Karpas-422 (cell line): Measurements from ENCODE around the gene PERCC1. TPM values are rescaled to one million over a fixed set of nuclear protein-coding genes. Genes with fewer than 3 reads are reported as not detected.

Experiments used
- DNase-seq: peaks from one replicate; pipeline ENCODE4 v3.0.0-alpha.2; 2015
- H2AFZ ChIP-seq: fragments of 200-600 bp; sonication (generic); 2 replicates; pipeline ENCODE4 v1.6.1; 2014; ENCODE audit warnings: antibody characterized with exemption, low read length, mixed read lengths
- H3K27ac ChIP-seq: fragments of 200-600 bp; sonication (generic); 2 replicates; pipeline ENCODE4 v1.5.1; 2014; ENCODE audit warnings: mild to moderate bottlenecking, low read length, moderate library complexity
- H3K27me3 ChIP-seq: fragments of 200-600 bp; sonication (generic); 2 replicates; pipeline ENCODE4 v1.6.1; 2014; ENCODE audit warnings: low read length, mixed read lengths
- H3K36me3 ChIP-seq: fragments of 200-600 bp; sonication (generic); 2 replicates; pipeline ENCODE4 v1.6.1; 2014; ENCODE audit warnings: low read length, mixed read lengths; ENCODE audit not compliant: insufficient read depth
- H3K4me1 ChIP-seq: fragments of 200-600 bp; sonication (generic); 2 replicates; pipeline ENCODE4 v1.6.1; 2014; ENCODE audit warnings: mild to moderate bottlenecking, low read length, mixed read lengths
- H3K4me2 ChIP-seq: fragments of 200-600 bp; sonication (generic); 2 replicates; pipeline ENCODE4 v1.6.1; 2014; ENCODE audit warnings: low read length, low read depth, mild to moderate bottlenecking; ENCODE audit not compliant: poor library complexity, severe bottlenecking
- H3K4me3 ChIP-seq: fragments of 200-600 bp; sonication (generic); 2 replicates; pipeline ENCODE4 v1.5.1; 2014; ENCODE audit warnings: mild to moderate bottlenecking, antibody characterized with exemption, low read length, mixed read lengths
- H3K79me2 ChIP-seq: fragments of 200-600 bp; sonication (generic); 2 replicates; pipeline ENCODE4 v1.6.1; 2014; ENCODE audit warnings: mild to moderate bottlenecking, low read length, mixed read lengths
- H3K9ac ChIP-seq: fragments of 200-600 bp; sonication (generic); 2 replicates; pipeline ENCODE4 v1.6.0; 2014; ENCODE audit warnings: low read length
- H3K9me2 ChIP-seq: fragments of 200-600 bp; sonication (generic), shearing (Covaris generic); replicated peaks from 2 replicates; pipeline ENCODE4 v1.6.0; 2014; ENCODE audit warnings: mild to moderate bottlenecking, low read length, moderate library complexity; ENCODE audit not compliant: insufficient read depth
- H3K9me3 ChIP-seq: fragments of 300-700, 200-600 bp; sonication (generic); 2 replicates; pipeline ENCODE4 v1.6.1; 2014; ENCODE audit warnings: low read length, mixed read lengths
- H4K20me1 ChIP-seq: fragments of 200-600 bp; sonication (generic); 2 replicates; pipeline ENCODE4 v1.6.1; 2014; ENCODE audit warnings: mild to moderate bottlenecking, antibody characterized with exemption, low read length, low read depth; ENCODE audit not compliant: insufficient read depth
- total RNA-seq: library from RNA; depleted of rRNA; stranded (reverse); fragments of >200 nt; shearing (Covaris generic); gene quantifications from 2 replicates; pipeline ENCODE4 v1.2.3, GENCODE V29; 2014; ENCODE audit warnings: low replicate concordance

The PERCC1 gene
- total RNA-seq, 1 experiment from 2014 or later = not detected

DNA sequence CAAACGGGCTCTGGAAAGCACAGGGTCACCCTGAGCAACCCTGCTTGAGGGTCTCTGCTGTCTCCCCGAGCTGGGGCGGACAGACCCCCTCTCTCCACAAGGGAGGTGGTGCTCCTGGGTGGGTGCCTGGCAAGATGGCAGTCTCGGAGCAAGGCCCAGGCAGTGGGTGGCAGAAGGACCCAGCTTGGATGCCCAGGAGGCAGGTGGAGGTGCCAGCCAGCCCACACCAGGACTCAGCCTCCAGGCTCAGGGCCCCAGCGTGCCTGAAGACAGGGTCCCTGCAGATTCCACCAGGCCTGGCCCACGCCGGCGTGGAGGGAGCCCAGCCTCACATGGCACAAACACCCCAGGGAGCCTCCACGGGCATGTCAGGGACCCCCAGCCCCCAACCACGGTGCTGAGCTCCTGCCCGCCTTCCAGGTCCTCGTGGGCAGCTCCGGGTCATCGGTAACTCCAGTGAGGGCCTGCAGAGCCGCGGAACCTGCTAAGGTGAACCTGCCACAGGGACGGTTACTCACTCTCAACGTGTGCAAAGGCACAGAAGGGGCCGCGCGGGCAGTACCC, 37.2 kb upstream of the PERCC1 start:
- Histone ChIP-seq H3K27me3 (no peaks in the 10 kb centered on the region), H3K9me3 (no peaks in the 10 kb centered on the region), H3K36me3 (no peaks in the 10 kb centered on the region), H3K9me2 (no peaks in the 10 kb centered on the region), H4K20me1 (no peaks in the 10 kb centered on the region), H3K79me2 (no peaks in the 10 kb centered on the region), H2AFZ (no peak overlapping the region), H3K4me2 (no peak overlapping the region), H3K9ac (no peak overlapping the region), H3K4me3 (no peak overlapping the region), H3K27ac (no peak overlapping the region), H3K4me1 (no peaks in the 10 kb centered on the region)
- no peak for DNase-seq

- H3K4me3 ChIP-seq = no peak overlapping the region
- H3K9me2 ChIP-seq = no peaks in the 10 kb centered on the region
- H3K9ac ChIP-seq = no peak overlapping the region
- no peak overlapping the region for H3K4me2 ChIP-seq
- H3K36me3 ChIP-seq = no peaks in the 10 kb centered on the region
- no peak overlapping the region for H2AFZ ChIP-seq
- H3K9me3 ChIP-seq = no peaks in the 10 kb centered on the region
- H3K79me2 ChIP-seq = no peaks in the 10 kb centered on the region
- H3K4me1 ChIP-seq = no peaks in the 10 kb centered on the region
- no peak overlapping the region for H3K27ac ChIP-seq
- no peaks in the 10 kb centered on the region for H4K20me1 ChIP-seq
- no peak for DNase-seq
- no peaks in the 10 kb centered on the region for H3K27me3 ChIP-seq
These were observed 36.4 kb upstream of the PERCC1 start for GRCh38 chr16:1394367-1394951.

GRCh38 chr16:1395444-1396031, 35.3 kb upstream of the PERCC1 start:
- H3K9me3 ChIP-seq = no peaks in the 10 kb centered on the region
- H2AFZ ChIP-seq = no peak overlapping the region
- H3K27ac ChIP-seq = no peak overlapping the region
- no peak overlapping the region for H3K4me3 ChIP-seq
- no peaks in the 10 kb centered on the region for H3K36me3 ChIP-seq
- no peaks in the 10 kb centered on the region for H3K27me3 ChIP-seq
- H3K4me2 ChIP-seq = no peak overlapping the region
- no peaks in the 10 kb centered on the region for H3K4me1 ChIP-seq
- H3K9me2 ChIP-seq = no peaks in the 10 kb centered on the region
- H4K20me1 ChIP-seq = no peaks in the 10 kb centered on the region
- no peak for DNase-seq
- H3K9ac ChIP-seq = no peak overlapping the region
- no peaks in the 10 kb centered on the region for H3K79me2 ChIP-seq

- no peak overlapping the region for H3K27ac ChIP-seq
- no peaks in the 10 kb centered on the region for H3K79me2 ChIP-seq
- H3K9me3 ChIP-seq = no peaks in the 10 kb centered on the region
- no peak overlapping the region for H2AFZ ChIP-seq
- no peak for DNase-seq
- no peaks in the 10 kb centered on the region for H3K4me1 ChIP-seq
- H3K36me3 ChIP-seq = no peaks in the 10 kb centered on the region
- H4K20me1 ChIP-seq = no peaks in the 10 kb centered on the region
- no peak overlapping the region for H3K4me2 ChIP-seq
- H3K9me2 ChIP-seq = no peaks in the 10 kb centered on the region
- H3K9ac ChIP-seq = no peak overlapping the region
- H3K4me3 ChIP-seq = no peak overlapping the region
- H3K27me3 ChIP-seq = no peaks in the 10 kb centered on the region
These were observed 33.1 kb upstream of the PERCC1 start for GRCh38 chr16:1397779-1398178.

- Histone ChIP-seq H3K27me3 (no peaks in the 10 kb centered on the region), H3K4me1 (no peaks in the 10 kb centered on the region), H4K20me1 (no peaks in the 10 kb centered on the region), H3K9me3 (no peaks in the 10 kb centered on the region), H3K27ac (no peak overlapping the region), H3K9me2 (no peaks in the 10 kb centered on the region), H3K4me2 (no peak overlapping the region), H3K36me3 (no peaks in the 10 kb centered on the region), H3K9ac (no peak overlapping the region), H2AFZ (no peak overlapping the region), H3K4me3 (no peak overlapping the region), H3K79me2 (no peaks in the 10 kb centered on the region)
- no peak for DNase-seq
These were observed 32.5 kb upstream of the PERCC1 start for GRCh38 chr16:1398351-1398750.

DNA sequence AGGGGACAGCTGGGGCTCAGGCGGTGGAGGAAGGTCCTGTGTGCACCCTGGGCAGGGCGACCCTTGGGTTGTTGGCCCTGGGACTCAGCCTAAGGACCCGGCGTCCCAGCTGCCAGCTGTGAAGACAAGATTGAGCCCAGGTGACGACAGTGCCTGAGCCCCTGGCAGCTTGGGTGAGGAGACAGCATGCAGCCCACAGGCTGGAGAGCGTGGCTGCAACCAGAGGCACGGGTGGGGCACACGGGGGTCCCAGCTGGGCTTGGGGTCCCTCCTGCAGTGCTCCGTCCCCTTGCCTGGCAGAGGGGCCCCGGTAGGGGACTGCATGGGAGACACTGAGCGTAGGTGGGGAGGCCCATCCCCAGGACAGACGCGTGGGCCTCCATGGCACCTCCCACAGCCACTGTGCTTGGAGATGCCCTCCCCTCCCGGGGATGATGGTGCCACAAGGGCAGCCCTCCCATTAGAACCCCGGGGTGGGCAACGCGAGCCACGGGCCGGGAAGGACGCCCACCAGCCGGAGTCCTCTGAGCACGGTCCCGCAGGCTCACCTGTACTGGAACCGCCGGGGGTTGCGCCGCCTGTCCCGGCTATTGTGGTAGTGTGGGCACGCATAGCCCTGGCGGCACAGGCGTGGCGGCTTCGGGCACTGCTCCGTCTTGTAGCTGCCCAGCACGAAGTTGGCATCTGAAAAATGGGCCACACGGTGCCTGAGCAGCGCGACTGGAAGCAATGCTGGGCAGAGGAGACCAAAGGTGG, 31.9 kb upstream of the PERCC1 start:
- Histone ChIP-seq H3K36me3 (no peaks in the 10 kb centered on the region), H4K20me1 (no peaks in the 10 kb centered on the region)

GRCh38 chr16:1401061-1401757, 29.7 kb upstream of the PERCC1 start:
- no peak for DNase-seq
- H3K9me2 ChIP-seq = no peaks in the 10 kb centered on the region

More for the DNA sequence above, 31.9 kb upstream of the PERCC1 start:
- Histone ChIP-seq H3K27ac (no peak overlapping the region), H3K9me3 (no peaks in the 10 kb centered on the region), H2AFZ (no peak overlapping the region), H3K4me3 (no peak overlapping the region), H3K27me3 (no peaks in the 10 kb centered on the region), H3K4me1 (no peaks in the 10 kb centered on the region), H3K79me2 (no peaks in the 10 kb centered on the region), H3K4me2 (no peak overlapping the region), H3K9me2 (no peaks in the 10 kb centered on the region), H3K9ac (no peak overlapping the region)
- DNase-seq = no peak

GRCh38 chr16:1401758-1402154, 29.1 kb upstream of the PERCC1 start:
- H3K9me3 ChIP-seq = no peaks in the 10 kb centered on the region
- no peaks in the 10 kb centered on the region for H3K4me1 ChIP-seq
- no peak overlapping the region for H3K4me3 ChIP-seq
- H3K9ac ChIP-seq = no peak overlapping the region
- H3K79me2 ChIP-seq = no peaks in the 10 kb centered on the region; the same call in 1 of the 2 replicates
- no peak for DNase-seq
- H3K9me2 ChIP-seq = no peaks in the 10 kb centered on the region
- no peak overlapping the region for H3K4me2 ChIP-seq
- H3K27ac ChIP-seq = no peak overlapping the region
- H3K27me3 ChIP-seq = no peaks in the 10 kb centered on the region
- no peak overlapping the region for H2AFZ ChIP-seq
- no peaks in the 10 kb centered on the region for H4K20me1 ChIP-seq
- no peaks in the 10 kb centered on the region for H3K36me3 ChIP-seq

More at GRCh38 chr16:1401061-1401757, 29.7 kb upstream of the PERCC1 start:
- no peaks in the 10 kb centered on the region for H3K4me1 ChIP-seq
- H3K9ac ChIP-seq = no peak overlapping the region
- H3K9me3 ChIP-seq = no peaks in the 10 kb centered on the region
- no peaks in the 10 kb centered on the region for H3K27me3 ChIP-seq
- H3K36me3 ChIP-seq = no peaks in the 10 kb centered on the region
- H3K27ac ChIP-seq = no peak overlapping the region
- no peaks in the 10 kb centered on the region for H4K20me1 ChIP-seq
- no peaks in the 10 kb centered on the region; the same call in 1 of the 2 replicates for H3K79me2 ChIP-seq
- no peak overlapping the region for H2AFZ ChIP-seq
- H3K4me3 ChIP-seq = no peak overlapping the region
- no peak overlapping the region for H3K4me2 ChIP-seq
